BLaER1 (cell line): ENCODE results near the gene CTXN1.

ENCODE experiments used
- H3K27ac ChIP-seq: shearing (Covaris generic); formaldehyde crosslinking; 2 replicates; pipeline ENCODE4 v1.8.1; 2022
- H3K27me3 ChIP-seq: shearing (Covaris generic); formaldehyde crosslinking; 2 replicates; pipeline ENCODE4 v1.8.1; 2022
- H3K36me3 ChIP-seq: shearing (Covaris generic); formaldehyde crosslinking; 2 replicates; pipeline ENCODE4 v1.8.1; 2022
- H3K4me1 ChIP-seq: shearing (Covaris generic); formaldehyde crosslinking; 2 replicates; pipeline ENCODE4 v1.8.1; 2022
- H3K4me2 ChIP-seq: shearing (Covaris generic); formaldehyde crosslinking; 2 replicates; pipeline ENCODE4 v1.8.1; 2022
- H3K4me3 ChIP-seq: shearing (Covaris generic); formaldehyde crosslinking; 2 replicates; pipeline ENCODE4 v1.8.1; 2022
- H3K9ac ChIP-seq: shearing (Covaris generic); formaldehyde crosslinking; 2 replicates; pipeline ENCODE4 v1.8.1; 2022
- H3K9me3 ChIP-seq: shearing (Covaris generic); formaldehyde crosslinking; 2 replicates; pipeline ENCODE4 v1.8.1; 2022
- H4K20me1 ChIP-seq: shearing (Covaris generic); formaldehyde crosslinking; 2 replicates; pipeline ENCODE4 v1.8.1; 2022
- Cebpa-rat ChIP-seq: shearing (Covaris generic); IDR thresholded peaks from 2 replicates; pipeline ENCODE4 v1.8.1; 2022

CTXN1 gene

DNA sequence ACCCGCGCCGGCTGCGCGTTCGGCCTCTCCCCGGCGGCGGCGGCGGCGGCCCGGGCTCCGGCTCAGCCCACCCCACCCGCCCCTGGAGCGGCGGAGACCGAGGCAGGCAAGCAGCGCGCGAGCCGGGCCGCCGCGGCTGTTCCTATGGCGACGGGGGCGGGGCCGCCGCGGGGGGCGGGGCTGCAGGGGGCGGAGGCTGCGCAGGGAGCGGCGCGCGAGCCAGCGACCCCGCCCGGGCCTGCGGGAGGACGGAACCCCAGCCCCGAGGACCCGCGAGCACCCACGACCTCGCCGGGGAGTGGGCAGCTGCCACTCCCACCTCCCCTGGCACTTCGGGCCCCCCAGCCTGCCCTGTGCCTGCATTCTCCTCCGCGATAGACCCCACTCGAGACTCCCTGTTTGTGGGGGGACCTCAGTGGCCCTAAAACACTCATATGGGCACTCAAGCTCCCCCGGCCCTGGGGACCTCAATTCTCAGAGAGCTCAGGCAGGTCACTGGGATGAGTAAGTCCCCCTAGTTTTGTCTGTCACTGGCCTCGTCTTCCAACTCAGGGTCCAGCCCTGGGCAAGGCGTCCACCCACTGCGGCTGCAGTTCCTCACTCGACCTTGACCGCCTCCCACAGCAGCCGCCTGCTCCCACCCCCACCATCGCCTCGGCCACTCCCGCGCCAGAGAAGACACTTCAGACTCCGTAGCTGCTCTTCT, at the start of gene CTXN1:
CTXN1 (minus strand) TSS at position 115 of the 706 bp plus-strand sequence. CDS start 597 bp downstream, outside the sequence.
- H4K20me1 ChIP-seq: peaks cover 82% of the 10 kb centered on the region
- H3K27ac ChIP-seq: peak within 1 kb of the TSS; percentile 63; the same call in 1 of the 2 replicates
- no peak for TF ChIP-seq Cebpa-rat
- H3K4me1 ChIP-seq: peaks cover 59% of the 10 kb centered on the region
- no peaks in the 10 kb centered on the region for H3K9me3 ChIP-seq
- no peaks in the 10 kb centered on the region for H3K27me3 ChIP-seq
- H3K9ac ChIP-seq: peak within 1 kb of the TSS; percentile 71
- peaks cover 40% of the 10 kb centered on the region for H3K36me3 ChIP-seq
- H3K4me3 ChIP-seq: peak within 1 kb of the TSS; percentile 70
- H3K4me2 ChIP-seq: peak within 1 kb of the TSS; percentile 97

- no peaks in the 10 kb centered on the region for H3K4me1 ChIP-seq
- no peak overlapping the region for H3K4me2 ChIP-seq
- peaks cover 98% of the 10 kb centered on the region for H3K36me3 ChIP-seq
- peaks cover 99% of the 10 kb centered on the region for H4K20me1 ChIP-seq
- no peak overlapping the region for H3K4me3 ChIP-seq
- no peaks in the 10 kb centered on the region for H3K9me3 ChIP-seq
- no peaks in the 10 kb centered on the region for H3K27me3 ChIP-seq
- no peak overlapping the region for H3K27ac ChIP-seq
- H3K9ac ChIP-seq: no peak overlapping the region
- TF ChIP-seq Cebpa-rat: no peak
These were observed 49.1 kb upstream of the CTXN1 start for GRCh38 chr19:7975037-7975436.

DNA sequence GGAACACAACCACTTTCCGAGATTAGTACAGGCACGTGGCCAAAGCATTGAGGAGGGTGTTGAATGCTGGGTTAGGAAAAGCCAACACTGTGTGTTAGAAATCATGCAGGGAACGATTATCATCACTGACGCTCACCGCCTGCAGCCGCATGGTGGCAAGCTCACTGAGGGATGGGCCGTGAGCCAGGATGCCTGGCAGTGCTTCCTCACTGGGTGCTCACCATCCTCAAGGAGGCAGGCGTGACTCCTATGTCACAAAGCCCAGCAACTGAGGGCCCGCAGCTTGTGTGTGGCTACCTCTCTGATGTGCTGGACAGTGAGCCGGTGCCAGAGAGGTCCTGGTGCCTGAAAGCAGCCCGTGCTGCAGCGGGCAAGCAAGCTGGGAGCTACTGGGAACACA, 47.9 kb upstream of the CTXN1 start:
- Histone ChIP-seq H3K4me3 (no peak overlapping the region), H3K4me2 (no peak overlapping the region), H3K9me3 (no peaks in the 10 kb centered on the region), H3K27ac (no peak overlapping the region), H4K20me1 (peaks cover 99% of the 10 kb centered on the region), H3K36me3 (peaks cover 98% of the 10 kb centered on the region), H3K9ac (no peak overlapping the region), H3K4me1 (no peaks in the 10 kb centered on the region), H3K27me3 (no peaks in the 10 kb centered on the region)
- TF ChIP-seq Cebpa-rat: no peak

DNA sequence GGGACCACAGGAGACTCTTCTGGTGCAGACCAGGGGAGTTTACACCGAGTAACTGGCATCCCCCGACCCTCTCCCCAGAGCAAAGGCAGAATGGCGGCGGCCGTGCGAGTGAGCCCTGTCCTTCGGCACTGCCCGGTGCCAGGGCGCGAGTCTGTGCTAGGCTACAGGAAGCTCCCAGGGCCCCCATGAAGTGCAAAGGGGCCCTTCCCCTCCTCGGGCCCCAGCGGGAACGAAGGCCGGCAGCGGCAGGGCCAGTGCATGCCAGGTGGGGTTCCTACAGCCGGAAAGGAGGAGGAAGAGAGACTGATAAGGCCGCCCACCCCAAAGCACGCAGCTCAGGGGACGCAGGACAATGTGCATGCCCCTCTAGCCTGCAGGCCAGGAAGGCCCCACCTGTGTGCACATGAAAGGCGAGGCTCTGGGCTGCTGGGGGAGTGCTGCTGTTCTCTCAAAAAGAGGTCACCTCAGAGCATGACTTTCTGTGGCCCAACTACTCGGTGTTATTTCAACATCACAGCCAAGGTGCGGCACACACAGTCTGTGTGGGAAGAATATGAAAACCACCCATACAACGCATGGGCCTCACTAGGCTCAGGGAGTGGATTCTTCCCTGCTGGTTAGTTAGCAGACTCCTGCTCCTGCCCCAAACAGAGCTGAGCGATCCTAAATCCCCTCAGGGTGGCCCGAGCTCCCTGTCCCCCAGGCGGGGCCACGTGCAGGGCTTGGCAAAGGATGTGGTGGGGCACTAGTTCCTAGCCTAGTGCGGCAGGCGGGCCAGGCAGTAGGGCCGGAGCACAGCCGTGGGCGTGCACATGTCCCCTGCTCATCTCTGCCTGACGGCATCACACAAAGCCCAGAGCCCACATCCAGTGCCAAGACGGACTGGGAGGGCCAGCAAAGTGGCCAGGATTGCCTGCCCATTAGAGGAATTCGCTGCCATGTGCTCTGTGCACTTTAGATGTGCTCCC, 45.9 kb upstream of the CTXN1 start:
- peaks cover 99% of the 10 kb centered on the region for H4K20me1 ChIP-seq
- H3K9ac ChIP-seq: no peak overlapping the region
- no peaks in the 10 kb centered on the region for H3K4me1 ChIP-seq
- H3K36me3 ChIP-seq: peaks cover 98% of the 10 kb centered on the region
- H3K27me3 ChIP-seq: no peaks in the 10 kb centered on the region
- no peak for TF ChIP-seq Cebpa-rat
- no peak overlapping the region for H3K4me2 ChIP-seq
- H3K27ac ChIP-seq: no peak overlapping the region
- no peak overlapping the region for H3K4me3 ChIP-seq
- no peaks in the 10 kb centered on the region for H3K9me3 ChIP-seq

DNA sequence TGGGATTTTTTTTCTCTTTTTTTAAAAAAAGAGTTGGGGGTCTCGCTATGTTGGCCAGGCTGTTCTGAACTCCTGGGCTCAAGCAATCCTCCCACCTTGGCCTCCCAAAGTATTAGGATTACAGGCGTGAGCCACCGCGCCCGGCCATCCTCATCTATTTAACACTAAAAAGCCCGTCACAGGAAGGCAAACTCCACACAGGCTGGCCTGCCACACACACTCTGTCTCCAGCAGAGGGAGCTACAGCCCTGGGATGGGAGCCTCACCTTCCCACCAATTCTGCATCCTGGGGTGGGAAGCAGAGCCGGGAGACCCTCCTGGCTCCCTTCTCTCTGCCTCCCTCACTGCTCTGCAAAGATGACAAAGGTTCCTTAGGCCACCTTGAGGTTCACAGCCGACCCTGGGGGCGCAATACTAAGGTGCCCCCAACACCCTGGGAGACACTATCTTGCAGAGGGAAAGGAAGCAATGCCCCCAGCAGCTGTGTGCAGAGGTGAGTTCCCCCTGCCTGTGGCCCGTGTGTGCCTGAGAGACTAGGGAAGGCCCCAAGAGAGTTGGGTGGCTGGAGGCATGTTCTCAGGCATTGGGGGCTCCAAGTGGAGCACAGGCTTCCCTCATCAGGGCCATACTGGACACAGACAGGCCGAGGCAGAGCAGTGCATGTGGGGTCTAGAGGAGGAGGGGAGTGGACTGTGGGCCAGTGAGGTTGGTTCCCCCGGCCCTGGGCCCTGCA, 44.9 kb upstream of the CTXN1 start:
- Histone ChIP-seq H3K27me3 (no peaks in the 10 kb centered on the region), H4K20me1 (peaks cover 98% of the 10 kb centered on the region), H3K4me1 (no peaks in the 10 kb centered on the region), H3K9me3 (no peaks in the 10 kb centered on the region), H3K27ac (no peak overlapping the region), H3K4me2 (no peak overlapping the region), H3K36me3 (peaks cover 100% of the 10 kb centered on the region), H3K4me3 (no peak overlapping the region), H3K9ac (no peak overlapping the region)
- no peak for TF ChIP-seq Cebpa-rat

DNA sequence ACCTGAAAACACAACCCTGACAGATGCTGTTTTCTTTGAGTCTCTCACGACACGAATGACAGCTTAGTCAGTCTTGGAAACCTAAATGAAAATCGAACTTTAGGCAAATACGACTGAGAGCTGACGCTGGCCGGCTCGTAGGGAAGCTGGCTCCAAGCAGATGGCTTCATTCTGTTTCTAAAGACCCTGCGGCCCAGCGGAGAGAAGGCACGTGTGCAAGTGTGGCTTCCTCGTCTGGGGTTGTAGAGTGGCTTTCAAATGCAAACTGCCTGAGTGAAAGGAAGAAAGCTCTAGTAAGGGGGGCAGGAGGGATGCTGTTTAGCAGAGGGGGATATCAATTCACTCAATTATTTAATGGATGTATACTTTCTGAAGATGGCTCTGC, 43.6 kb upstream of the CTXN1 start:
- H3K4me3 ChIP-seq: no peak overlapping the region
- no peak overlapping the region for H3K9ac ChIP-seq
- H3K27ac ChIP-seq: no peak overlapping the region
- TF ChIP-seq Cebpa-rat: no peak
- H3K9me3 ChIP-seq: no peaks in the 10 kb centered on the region
- no peak overlapping the region for H3K4me2 ChIP-seq
- H3K27me3 ChIP-seq: no peaks in the 10 kb centered on the region
- no peaks in the 10 kb centered on the region for H3K4me1 ChIP-seq
- H4K20me1 ChIP-seq: peaks cover 98% of the 10 kb centered on the region
- H3K36me3 ChIP-seq: peaks cover 100% of the 10 kb centered on the region

- Histone ChIP-seq H3K9me3 (no peaks in the 10 kb centered on the region), H4K20me1 (peaks cover 98% of the 10 kb centered on the region), H3K4me1 (no peaks in the 10 kb centered on the region), H3K36me3 (peaks cover 100% of the 10 kb centered on the region), H3K4me3 (no peak overlapping the region), H3K27me3 (no peaks in the 10 kb centered on the region), H3K9ac (no peak overlapping the region), H3K4me2 (no peak overlapping the region), H3K27ac (no peak overlapping the region)
- TF ChIP-seq Cebpa-rat: no peak
These were observed 43.0 kb upstream of the CTXN1 start for GRCh38 chr19:7968796-7969554.

DNA sequence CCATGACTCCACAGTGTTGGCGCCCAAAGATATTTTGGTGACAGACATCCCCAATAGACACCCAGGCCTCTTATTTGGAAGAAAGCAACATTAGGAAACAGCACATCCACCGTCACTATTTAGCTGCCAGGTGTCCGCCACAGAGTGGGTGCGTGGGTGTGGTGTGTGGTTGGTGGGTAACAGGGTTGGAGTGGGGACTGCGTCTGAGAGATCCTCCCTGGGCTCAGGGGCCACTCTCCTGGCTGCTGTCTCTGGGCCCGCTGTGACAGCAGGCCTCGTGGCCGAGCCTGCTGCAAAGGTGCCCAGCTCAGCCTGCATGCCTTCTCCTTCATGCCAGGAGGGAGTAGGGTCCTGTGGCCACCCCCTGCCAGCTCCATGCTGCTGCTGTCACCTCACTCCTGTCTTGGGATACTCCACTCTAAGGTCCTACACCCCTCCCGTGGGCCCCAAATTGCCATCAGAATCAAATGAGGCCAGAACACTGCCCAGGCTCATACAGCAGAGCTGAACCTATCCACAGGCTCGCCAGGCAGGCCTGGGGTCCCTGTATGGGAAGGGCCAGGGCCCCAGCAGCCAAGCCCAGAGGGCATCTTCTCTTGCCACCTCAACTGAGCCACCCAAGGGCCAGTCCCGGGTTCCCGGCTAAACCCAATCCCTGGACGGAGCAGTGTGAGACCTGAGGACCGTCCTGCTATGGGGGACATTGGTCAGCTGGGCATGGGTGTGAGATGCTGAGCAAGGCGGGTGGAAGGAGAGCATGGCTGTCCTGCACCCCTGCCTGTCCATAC, 42.3 kb upstream of the CTXN1 start:
- Histone ChIP-seq H3K4me1 (no peaks in the 10 kb centered on the region), H3K4me3 (no peak overlapping the region), H4K20me1 (peaks cover 98% of the 10 kb centered on the region), H3K27ac (no peak overlapping the region), H3K36me3 (peaks cover 100% of the 10 kb centered on the region), H3K4me2 (no peak overlapping the region), H3K9ac (no peak overlapping the region), H3K9me3 (no peaks in the 10 kb centered on the region), H3K27me3 (no peaks in the 10 kb centered on the region)
- TF ChIP-seq Cebpa-rat: no peak
